Memory B cell (primary cell): ENCODE measurements around the gene KHK.

Experiments
- ATAC-seq: fragments of 150-1000 bp; cut with Tn5 transposase; 2 replicates; pipeline ENCODE4 v1.10.0; 2021; ENCODE audit warnings: low read depth, mild to moderate bottlenecking, moderate library complexity
- DNase-seq, 2 donors: peaks; one replicate each; pipeline ENCODE4 v3.0.0; 2022; ENCODE audit warnings: low spot score in 2 of 2
- H3K27ac Mint-ChIP-seq: one replicate; pipeline ENCODE4 v1.8.0; 2022; ENCODE audit warnings: mild to moderate bottlenecking, moderate library complexity, mixed read lengths
- H3K27me3 Mint-ChIP-seq: one replicate; pipeline ENCODE4 v1.8.0; 2022; ENCODE audit warnings: mixed read lengths
- H3K36me3 Mint-ChIP-seq: one replicate; pipeline ENCODE4 v1.8.0; 2022; ENCODE audit warnings: mild to moderate bottlenecking, mixed read lengths
- H3K4me1 Mint-ChIP-seq: one replicate; pipeline ENCODE4 v1.8.0; 2022; ENCODE audit warnings: mixed read lengths
- H3K4me3 Mint-ChIP-seq: one replicate; pipeline ENCODE4 v1.8.0; 2022; ENCODE audit warnings: mild to moderate bottlenecking, moderate library complexity, mixed read lengths
- H3K9me3 Mint-ChIP-seq: one replicate; pipeline ENCODE4 v1.8.0; 2022; ENCODE audit warnings: mixed read lengths

The KHK gene

DNA sequence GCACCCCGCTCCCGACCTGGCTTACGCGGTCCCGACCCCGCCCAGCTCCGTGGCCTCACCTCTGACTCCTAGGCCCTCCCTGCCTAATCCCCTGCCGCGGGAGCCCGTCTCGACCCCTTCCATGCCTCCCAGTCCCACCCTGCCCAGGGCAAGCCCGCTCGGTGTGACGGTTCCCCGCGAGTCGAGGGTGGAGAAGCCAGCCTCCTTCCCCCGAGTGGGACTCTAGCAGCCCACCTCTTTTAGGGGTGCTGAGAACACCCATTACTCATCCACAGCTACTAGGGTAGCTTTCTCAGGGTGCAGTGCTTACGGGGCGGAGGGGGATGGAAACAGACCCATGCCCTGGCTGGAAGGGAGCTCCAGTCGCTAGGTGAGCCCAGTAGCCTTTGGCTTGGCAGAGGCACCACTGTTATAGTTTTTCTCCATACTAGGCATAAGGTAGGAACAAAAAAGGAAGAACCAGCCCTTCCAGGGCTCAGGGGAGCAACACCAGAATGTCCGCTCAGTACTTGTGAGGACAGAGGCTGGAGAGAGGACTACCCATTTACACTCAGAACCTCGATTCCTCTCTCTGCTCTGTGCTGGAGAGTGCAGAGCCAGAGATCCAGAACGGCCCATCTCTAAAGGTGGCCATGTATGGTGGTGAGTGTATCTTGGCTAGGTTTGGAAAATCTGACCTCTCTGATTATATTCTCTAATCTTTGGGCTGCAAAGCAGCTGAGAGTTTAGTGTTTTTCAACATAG lies 34.5 kb upstream of the KHK start:
- H3K9me3 Mint-ChIP-seq = no peaks in the 10 kb centered on the region
- peak overlapping the region; percentile 99 for H3K4me3 Mint-ChIP-seq
- H3K27me3 Mint-ChIP-seq = no peaks in the 10 kb centered on the region
- H3K27ac Mint-ChIP-seq = peak overlapping the region; percentile 100
- peaks cover 16% of the 10 kb centered on the region for H3K36me3 Mint-ChIP-seq
- H3K4me1 Mint-ChIP-seq = peaks cover 19% of the 10 kb centered on the region
- DNase-seq = no peak
- no peak for ATAC-seq

DNA sequence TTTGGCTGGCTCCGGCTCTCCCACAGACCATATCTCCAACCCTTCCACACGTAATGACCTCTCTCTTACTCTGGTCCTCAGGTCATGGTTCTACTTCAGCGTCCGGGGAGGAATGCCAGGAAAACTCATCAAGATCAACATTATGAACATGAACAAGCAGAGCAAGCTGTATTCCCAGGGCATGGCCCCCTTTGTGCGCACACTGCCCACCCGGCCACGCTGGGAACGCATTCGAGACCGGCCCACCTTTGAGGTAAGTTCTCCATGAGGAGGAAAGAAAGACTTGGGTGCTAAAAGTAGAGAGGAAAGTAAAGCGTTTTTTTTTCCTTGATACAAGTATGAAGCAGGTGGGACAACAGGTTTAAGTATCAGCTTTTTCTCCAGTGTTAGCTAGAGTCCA lies 33.3 kb upstream of the KHK start:
- DNase-seq (no peak), ATAC-seq (no peak)
- Mint-ChIP-seq H3K4me3 (peak overlapping the region; percentile 57), H3K4me1 (peaks cover 19% of the 10 kb centered on the region), H3K27ac (no peak overlapping the region), H3K27me3 (no peaks in the 10 kb centered on the region), H3K36me3 (peaks cover 16% of the 10 kb centered on the region), H3K9me3 (no peaks in the 10 kb centered on the region)

DNA sequence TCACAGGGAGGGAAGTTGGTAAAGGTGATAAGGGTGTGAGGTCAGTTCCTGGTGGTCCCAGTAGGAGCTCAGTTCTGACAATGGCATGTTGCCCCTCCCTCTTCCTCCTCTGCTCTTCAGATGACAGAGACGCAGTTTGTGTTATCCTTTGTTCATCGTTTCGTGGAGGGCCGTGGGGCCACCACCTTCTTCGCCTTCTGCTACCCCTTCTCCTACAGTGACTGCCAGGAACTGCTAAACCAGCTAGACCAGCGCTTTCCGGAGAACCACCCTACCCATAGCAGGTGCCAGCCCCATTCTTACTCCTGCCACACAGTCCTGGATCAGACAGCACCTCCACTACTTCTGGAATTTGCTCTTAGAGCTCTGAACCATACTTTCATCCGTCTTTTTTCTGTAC lies 32.8 kb upstream of the KHK start:
- Mint-ChIP-seq H3K9me3 (no peaks in the 10 kb centered on the region), H3K4me1 (peaks cover 19% of the 10 kb centered on the region), H3K4me3 (no peak overlapping the region), H3K27ac (no peak overlapping the region), H3K27me3 (no peaks in the 10 kb centered on the region), H3K36me3 (peaks cover 18% of the 10 kb centered on the region)
- ATAC-seq = no peak
- DNase-seq = no peak

DNA sequence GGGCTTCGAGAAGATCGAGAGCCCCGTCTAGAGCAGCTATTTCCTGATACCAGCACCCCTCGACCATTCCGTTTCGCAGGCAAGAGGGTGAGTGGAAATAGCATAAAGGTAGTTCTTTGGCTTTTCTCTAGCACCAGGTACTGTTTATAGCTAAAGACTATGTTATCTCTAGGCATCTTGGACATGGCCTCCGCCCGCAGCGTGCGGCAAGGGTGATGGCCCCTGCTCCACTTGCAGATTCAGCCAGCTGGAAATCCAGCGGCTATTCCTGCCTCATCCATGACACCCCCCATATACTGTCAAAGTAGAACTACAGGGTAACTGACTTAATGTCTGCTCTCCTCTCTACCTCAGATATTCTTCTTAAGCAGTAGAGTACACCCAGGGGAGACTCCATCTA lies 31.9 kb upstream of the KHK start:
- Mint-ChIP-seq H3K4me1 (peaks cover 15% of the 10 kb centered on the region), H3K27ac (no peak overlapping the region), H3K27me3 (no peaks in the 10 kb centered on the region), H3K36me3 (peaks cover 20% of the 10 kb centered on the region), H3K4me3 (no peak overlapping the region), H3K9me3 (no peaks in the 10 kb centered on the region)
- DNase-seq (no peak), ATAC-seq (no peak)

DNA sequence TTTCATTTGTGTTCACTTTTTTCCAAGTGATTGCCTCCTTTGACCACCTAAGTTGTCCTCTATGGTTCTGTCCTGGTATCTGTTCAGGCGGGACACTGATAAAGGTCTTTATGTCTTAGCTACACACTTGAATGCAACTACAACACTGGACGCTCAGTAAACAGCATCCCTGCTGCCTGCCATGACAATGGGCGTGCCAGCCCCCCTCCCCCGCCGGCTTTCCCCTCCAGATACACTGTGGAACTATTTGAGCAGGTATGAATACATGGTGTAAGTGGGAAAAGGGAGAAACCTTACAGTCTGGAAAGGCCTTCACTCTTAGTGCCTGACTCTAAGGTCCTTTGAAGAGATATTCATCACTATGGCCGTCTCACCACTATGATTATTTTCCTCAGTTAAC lies 29.4 kb upstream of the KHK start:
- peaks cover 20% of the 10 kb centered on the region for H3K36me3 Mint-ChIP-seq
- H3K27ac Mint-ChIP-seq = no peak overlapping the region
- H3K27me3 Mint-ChIP-seq = no peaks in the 10 kb centered on the region
- ATAC-seq (no peak), DNase-seq (no peak)
- H3K9me3 Mint-ChIP-seq = no peaks in the 10 kb centered on the region
- peaks cover 5% of the 10 kb centered on the region for H3K4me1 Mint-ChIP-seq
- H3K4me3 Mint-ChIP-seq = no peak overlapping the region

DNA sequence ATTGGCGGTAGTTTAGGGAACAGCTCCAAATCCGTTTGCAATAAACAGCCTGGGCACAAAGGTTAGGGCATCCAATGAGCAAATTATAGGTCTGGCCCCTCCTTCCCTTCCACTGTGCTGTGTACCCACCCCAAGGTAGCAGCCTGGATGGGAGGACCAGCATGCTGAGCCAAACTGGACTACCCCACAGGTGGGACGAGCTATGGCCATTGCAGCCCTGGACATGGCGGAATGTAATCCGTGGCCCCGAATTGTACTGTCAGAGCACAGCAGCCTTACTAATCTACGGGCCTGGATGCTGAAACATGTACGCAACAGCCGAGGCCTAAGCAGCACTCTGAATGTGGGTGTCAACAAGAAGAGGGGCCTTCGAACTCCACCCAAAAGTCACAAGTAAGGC lies 28.4 kb upstream of the KHK start:
- no peak for ATAC-seq
- Mint-ChIP-seq H3K9me3 (no peaks in the 10 kb centered on the region), H3K4me1 (peaks cover 7% of the 10 kb centered on the region), H3K4me3 (no peak overlapping the region), H3K27ac (no peak overlapping the region), H3K36me3 (peaks cover 23% of the 10 kb centered on the region), H3K27me3 (no peaks in the 10 kb centered on the region)
- DNase-seq = no peak

DNA sequence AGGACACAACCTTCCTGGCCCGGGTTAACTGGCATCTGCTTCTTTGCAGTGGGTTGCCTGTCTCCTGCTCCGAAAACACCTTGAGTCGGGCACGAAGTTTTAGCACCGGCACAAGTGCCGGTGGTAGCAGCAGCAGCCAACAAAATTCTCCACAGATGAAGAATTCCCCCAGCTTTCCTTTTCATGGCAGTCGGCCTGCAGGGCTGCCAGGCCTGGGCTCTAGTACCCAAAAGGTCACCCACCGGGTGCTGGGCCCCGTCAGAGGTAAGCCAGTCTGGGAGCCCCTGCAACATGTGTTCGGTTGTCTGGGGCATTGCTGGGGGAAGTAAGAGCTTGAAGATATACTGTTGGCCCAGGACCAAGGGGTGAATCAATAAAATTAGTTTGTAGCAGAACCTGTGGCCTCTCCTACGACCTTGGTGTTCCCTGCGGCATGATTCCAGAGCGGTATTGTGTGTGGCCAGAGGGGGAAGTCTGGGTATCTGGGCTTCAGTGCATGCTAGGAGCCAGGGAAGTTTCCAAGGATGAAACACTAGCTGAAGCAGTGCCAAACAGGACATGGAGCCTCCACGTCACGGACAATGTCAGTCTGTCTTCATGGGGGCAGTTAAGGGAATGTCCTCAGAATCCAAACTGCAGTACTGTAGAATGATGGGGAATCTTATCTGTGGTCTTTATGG lies 27.3 kb upstream of the KHK start:
- peaks cover 10% of the 10 kb centered on the region for H3K4me1 Mint-ChIP-seq
- H3K36me3 Mint-ChIP-seq = peaks cover 18% of the 10 kb centered on the region
- no peaks in the 10 kb centered on the region for H3K9me3 Mint-ChIP-seq
- ATAC-seq = no peak
- DNase-seq = no peak
- H3K27ac Mint-ChIP-seq = no peak overlapping the region
- H3K4me3 Mint-ChIP-seq = no peak overlapping the region
- no peaks in the 10 kb centered on the region for H3K27me3 Mint-ChIP-seq

DNA sequence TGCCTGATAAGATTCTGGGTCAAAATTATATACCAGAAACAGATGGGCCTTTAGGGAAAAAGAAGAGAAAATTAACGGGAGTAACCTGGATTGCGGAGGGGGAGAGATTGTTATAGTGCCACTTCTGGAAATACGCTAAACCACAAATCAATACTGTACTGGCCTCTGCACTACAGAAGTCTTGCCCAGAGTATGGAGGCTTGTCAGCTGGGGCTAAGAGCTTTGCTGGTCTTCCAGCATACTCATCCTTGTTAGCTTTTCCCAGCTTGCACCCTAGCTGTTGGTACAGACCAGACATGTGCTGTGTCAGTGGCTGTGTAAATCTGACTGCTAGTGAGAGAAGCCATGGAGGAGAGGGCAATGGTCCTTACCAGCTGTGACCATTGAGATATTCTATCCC lies 26.2 kb upstream of the KHK start:
- DNase-seq = no peak
- peaks cover 13% of the 10 kb centered on the region for H3K36me3 Mint-ChIP-seq
- H3K27me3 Mint-ChIP-seq = no peaks in the 10 kb centered on the region
- H3K9me3 Mint-ChIP-seq = no peaks in the 10 kb centered on the region
- H3K4me1 Mint-ChIP-seq = peaks cover 7% of the 10 kb centered on the region
- H3K27ac Mint-ChIP-seq = no peak overlapping the region
- ATAC-seq = no peak
- no peak overlapping the region for H3K4me3 Mint-ChIP-seq

DNA sequence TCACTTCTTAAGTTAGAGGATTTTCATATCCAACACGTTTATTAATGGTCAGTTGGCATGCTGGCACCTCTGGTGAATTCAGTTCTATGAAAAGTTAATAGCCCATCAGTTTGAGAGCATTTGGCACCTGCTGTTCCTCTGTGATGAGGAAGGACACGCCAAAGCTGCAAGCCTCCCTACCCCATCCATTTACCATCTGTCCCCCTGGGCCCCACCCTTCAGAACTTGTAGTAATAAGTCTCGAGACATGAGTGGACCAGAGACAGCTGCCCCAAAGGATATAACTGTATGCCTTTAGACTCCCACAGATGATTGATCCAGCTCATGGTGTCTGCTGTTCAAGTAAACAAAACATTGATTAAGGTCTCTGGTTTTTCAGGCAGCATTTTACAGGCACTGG lies 21.4 kb upstream of the KHK start:
- DNase-seq = no peak
- Mint-ChIP-seq H3K4me1 (peaks cover 26% of the 10 kb centered on the region), H3K36me3 (peaks cover 23% of the 10 kb centered on the region), H3K4me3 (no peak overlapping the region), H3K27ac (no peak overlapping the region), H3K27me3 (no peaks in the 10 kb centered on the region), H3K9me3 (no peaks in the 10 kb centered on the region)
- no peak for ATAC-seq

DNA sequence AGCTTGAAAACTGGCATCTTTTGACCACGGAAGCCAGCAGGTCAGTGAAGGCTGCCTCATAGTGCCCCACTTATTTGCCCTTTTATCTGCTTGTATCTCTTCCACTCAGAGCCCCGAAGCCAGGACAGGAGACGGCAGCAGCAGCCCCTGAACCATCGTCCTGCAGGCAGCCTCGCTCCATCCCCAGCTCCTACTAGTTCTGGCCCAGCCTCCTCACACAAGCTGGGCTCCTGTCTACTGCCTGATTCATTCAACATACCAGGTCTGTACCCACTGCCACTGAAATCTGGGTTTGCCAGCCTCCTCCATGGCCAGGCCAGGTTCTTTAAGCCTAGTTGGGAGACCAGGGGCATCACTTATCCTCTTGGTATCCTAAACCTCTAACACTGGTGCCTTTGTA lies 19.2 kb upstream of the KHK start:
- Mint-ChIP-seq H3K4me1 (peaks cover 32% of the 10 kb centered on the region), H3K4me3 (no peak overlapping the region), H3K27me3 (no peaks in the 10 kb centered on the region), H3K9me3 (no peaks in the 10 kb centered on the region), H3K27ac (no peak overlapping the region), H3K36me3 (peaks cover 23% of the 10 kb centered on the region)
- DNase-seq (no peak), ATAC-seq (no peak)

DNA sequence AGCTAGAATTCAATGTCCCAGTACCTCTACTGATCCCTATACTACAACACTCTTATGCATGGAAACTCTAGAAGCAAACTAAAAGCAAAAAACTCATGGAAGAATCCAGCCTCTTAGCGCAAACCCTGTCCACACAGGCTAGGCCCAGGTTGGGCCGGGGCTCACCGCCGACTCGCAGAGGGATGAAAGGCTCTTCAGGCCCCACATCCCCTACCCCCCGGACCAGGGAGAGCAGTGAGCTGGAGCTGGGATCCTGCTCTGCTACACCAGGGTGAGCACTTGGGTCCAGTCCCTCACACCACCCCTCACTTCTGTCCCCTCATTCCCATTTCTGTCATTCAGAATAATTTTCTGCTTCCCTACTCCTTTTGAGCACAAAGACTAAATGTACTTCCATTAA lies 17.1 kb upstream of the KHK start:
- DNase-seq = no peak
- Mint-ChIP-seq H3K4me3 (no peak overlapping the region), H3K27ac (peak overlapping the region; percentile 93), H3K36me3 (peaks cover 19% of the 10 kb centered on the region), H3K27me3 (no peaks in the 10 kb centered on the region), H3K9me3 (no peaks in the 10 kb centered on the region), H3K4me1 (peaks cover 28% of the 10 kb centered on the region)
- no peak for ATAC-seq

DNA sequence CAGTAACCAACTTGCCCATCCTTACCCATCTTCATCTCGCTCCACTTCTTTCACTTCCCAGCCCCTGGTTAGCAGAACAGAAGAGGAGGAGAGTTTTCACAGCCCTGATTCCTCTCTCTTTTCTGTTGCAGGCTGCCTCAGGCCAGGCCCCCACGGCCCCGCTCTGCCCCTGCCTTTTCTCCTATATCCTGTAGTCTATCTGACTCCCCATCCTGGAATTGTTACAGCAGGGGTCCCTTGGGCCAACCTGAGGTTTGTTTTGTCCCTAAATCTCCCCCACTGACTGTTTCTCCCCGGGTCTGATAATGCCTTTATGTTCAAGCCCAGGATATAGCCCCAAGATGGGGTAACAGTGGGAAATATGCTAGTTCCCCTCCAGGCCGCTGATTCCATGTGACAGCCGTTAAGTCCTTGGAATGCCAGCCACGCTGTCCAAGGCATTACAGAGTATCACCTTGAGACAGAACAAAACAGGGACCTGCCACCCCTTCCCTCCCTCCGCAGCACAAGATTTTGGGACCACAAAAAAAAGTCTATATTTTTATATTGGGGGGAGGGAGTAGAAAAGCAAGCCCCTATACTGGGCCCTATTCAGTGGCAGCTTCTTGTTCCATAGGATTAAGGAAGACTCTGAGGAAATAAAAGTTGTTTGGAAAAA lies 16.5 kb upstream of the KHK start:
- ATAC-seq = no peak
- H3K9me3 Mint-ChIP-seq = no peaks in the 10 kb centered on the region
- no peak for DNase-seq
- peaks cover 19% of the 10 kb centered on the region for H3K36me3 Mint-ChIP-seq
- peak overlapping the region; percentile 93 for H3K27ac Mint-ChIP-seq
- H3K4me1 Mint-ChIP-seq = peaks cover 34% of the 10 kb centered on the region
- no peaks in the 10 kb centered on the region for H3K27me3 Mint-ChIP-seq
- peak overlapping the region; percentile 98 for H3K4me3 Mint-ChIP-seq

DNA sequence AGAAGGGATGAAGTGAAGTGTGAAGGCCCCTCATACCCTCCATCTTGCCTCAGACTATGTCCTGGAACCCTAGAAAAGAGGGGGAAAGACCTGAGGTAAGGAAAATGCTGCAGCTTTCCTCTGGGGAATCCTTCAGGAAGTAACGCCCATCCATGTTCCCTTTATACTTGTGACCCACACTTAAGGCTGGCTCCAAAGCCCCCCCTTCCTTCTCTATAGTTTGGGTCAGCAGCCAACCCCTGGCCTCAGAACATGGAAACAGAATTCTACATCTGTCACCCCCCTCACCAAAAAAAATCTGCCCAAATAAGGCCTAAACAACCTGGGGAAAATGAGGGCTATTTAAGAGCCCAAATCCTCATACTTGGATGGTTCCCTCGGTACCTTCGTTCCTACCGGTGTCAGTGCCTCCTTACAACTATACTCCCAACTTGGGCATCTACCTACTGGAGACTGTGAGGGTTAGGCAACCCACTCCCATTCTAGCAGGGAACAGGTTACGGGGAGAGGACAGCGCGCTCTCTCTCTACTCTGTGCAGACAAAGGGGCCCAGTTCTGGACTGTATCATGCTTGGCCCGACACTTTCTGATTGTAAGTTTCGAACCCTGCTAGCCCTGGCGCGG lies 15.8 kb upstream of the KHK start:
- Mint-ChIP-seq H3K36me3 (peaks cover 17% of the 10 kb centered on the region), H3K9me3 (no peaks in the 10 kb centered on the region), H3K4me3 (peak overlapping the region; percentile 98), H3K27me3 (no peaks in the 10 kb centered on the region), H3K4me1 (peaks cover 34% of the 10 kb centered on the region), H3K27ac (peak overlapping the region; percentile 93)
- peak; percentile 2 for ATAC-seq
- no peak for DNase-seq

DNA sequence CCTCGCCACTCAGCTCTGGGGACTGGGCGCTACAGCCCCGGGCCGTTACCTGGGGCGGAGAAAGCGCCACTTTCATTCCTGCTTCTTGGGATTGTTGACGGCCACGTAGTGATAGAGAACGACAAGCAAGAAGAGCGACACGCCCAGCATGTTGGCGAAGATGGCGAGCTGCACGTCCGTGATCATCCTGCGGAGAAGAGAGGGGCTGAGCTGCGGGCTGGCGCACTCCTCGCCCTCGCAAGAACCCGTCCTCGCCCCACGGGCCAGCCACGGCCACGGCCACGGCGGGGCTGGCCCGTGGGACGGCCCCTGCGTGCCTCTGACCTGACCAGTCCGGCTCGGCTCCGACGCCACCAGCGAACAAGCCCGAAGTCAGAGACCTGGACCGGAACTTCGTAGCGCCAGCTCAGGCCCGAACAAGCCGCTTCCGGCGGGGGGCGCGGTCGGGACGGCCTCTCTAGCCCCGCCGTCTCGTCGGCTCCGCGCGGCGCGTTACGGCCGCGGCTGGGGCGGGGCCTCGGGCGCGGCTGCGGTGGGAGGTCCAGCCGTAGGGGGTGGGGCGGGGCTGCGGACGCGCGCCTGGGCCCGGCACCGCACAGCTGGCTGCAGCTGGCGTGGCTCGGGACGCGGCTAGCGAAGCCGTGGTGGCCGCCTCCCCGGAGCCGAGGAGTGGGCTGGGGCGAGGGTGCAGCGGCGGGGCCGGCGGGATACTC lies 15.1 kb upstream of the KHK start, which contains the start of gene OST4:
Gene OST4, minus strand, starts transcription at position 378 of the 713 bp plus-strand sequence.
- Mint-ChIP-seq H3K4me3 (peak within 1 kb of the TSS; percentile 98), H3K27me3 (no peaks in the 10 kb centered on the region), H3K36me3 (peaks cover 13% of the 10 kb centered on the region), H3K27ac (peak within 1 kb of the TSS; percentile 93), H3K4me1 (peaks cover 37% of the 10 kb centered on the region), H3K9me3 (no peaks in the 10 kb centered on the region)
- peak; percentile 87 to 89 for DNase-seq
- peak; percentile 92 for ATAC-seq
